Psoas muscle (tissue), 8 donors: ENCODE measurements around the gene TRPC4AP. TPM values are rescaled to one million over a fixed set of nuclear protein-coding genes. Genes with fewer than 3 reads are reported as not detected.

Source experiments
- ATAC-seq, 4 donors: fragments of 200-7000 bp; cut with Tn5 transposase; one replicate each; pipeline ENCODE4 v1.9.1; 2020; ENCODE audit warnings: moderate library complexity in 3 of 4, mild to moderate bottlenecking in 2 of 4
- DNase-seq, 2 donors: peaks; one replicate each; pipeline ENCODE4 v3.0.0-alpha.2; 2020
- H3K27ac ChIP-seq: fragments of 200-600 bp; one replicate; pipeline ENCODE4 v1.8.0; 2022
- H3K27me3 ChIP-seq, 3 donors: fragments of 200-600 bp in 1 of 3; one replicate each; pipeline versions ENCODE4 v1.6.1 to v1.8.0; 2013 to 2022; ENCODE audit warnings: low read length in 2 of 3, mild to moderate bottlenecking in 2 of 3, moderate library complexity in 1 of 3; ENCODE audit not compliant: insufficient read depth in 3 of 3
- H3K36me3 ChIP-seq, 2 donors: fragments of 200-600 bp in 1 of 2; one replicate each; pipeline versions ENCODE4 v1.6.1 to v1.8.0; 2013 to 2022; ENCODE audit warnings: low read depth in 1 of 2, mild to moderate bottlenecking in 1 of 2, moderate library complexity in 1 of 2; ENCODE audit not compliant: insufficient read depth in 1 of 2
- H3K4me1 ChIP-seq: fragments of 200-600 bp; one replicate; pipeline ENCODE4 v1.8.0; 2022
- H3K4me3 ChIP-seq: fragments of 200-600 bp; one replicate; pipeline ENCODE4 v1.8.0; 2022; ENCODE audit warnings: mild to moderate bottlenecking
- H3K9me3 ChIP-seq: fragments of 200-600 bp; one replicate; pipeline ENCODE4 v1.8.0; 2022
- CTCF ChIP-seq: fragments of 200-600 bp; IDR thresholded peaks from one replicate; pipeline ENCODE4 v1.8.0; 2022; ENCODE audit warnings: antibody characterized with exemption
- WGBS, 3 donors: extraction: QIAGEN DNeasy Blood & Tissue Kit; methylation state at CpG; one replicate each; pipeline versions ENCODE4 v1.1.6 to v1.1.7; 2013; 5-methylcytosine and 5-hydroxymethylcytosine counted together
- intact Hi-C, 2 donors: fragments of 100-400 bp; cut with DNase I; formaldehyde crosslinking; loops; one replicate each; pipeline versions ENCODE4 v1.11.0 to v1.14.2; 2022
- polyA plus RNA-seq, 3 donors: library from polyadenylated mRNA; stranded (reverse); fragments of 200-250 nt; gene quantifications; one replicate each; pipeline ENCODE4 v1.2.3, GENCODE V29; 2013
- total RNA-seq, 4 donors: library from RNA; stranded (reverse); fragmentation: NEBNext Ultra II Directional in 2 of 4; extraction: Animal tissue kit (Norgen Biotek cat#: 25700) in 2 of 4; gene quantifications; one replicate each; pipeline versions ENCODE4 v1.2.1 to v1.2.4, GENCODE V29; 2021 to 2023
- donor health status: healthy with polysubstance abuse.
- donor health status: DM: no; HTN: no; CAD: no; lungs with moderate emphysema.
- donor health status: Bipolar disorder and iron deficiency.
- donor health status: healthy.
- donor health status: DM: yes; HTN: yes; CAD: no.
- donor health status: DM: no; HTN: no; CAD: no.
- donor health status: DM: no; HTN: no; CAD: no.
- donor health status: DM: yes; HTN: yes; CAD: no.

TRPC4AP gene
- total and polyA plus RNA-seq, 7 donors, result 36.0 to 62.3 (median 51.7) TPM

GRCh38 chr20:34970193-34970840 is 122.3 kb downstream of the TRPC4AP start:
- peak; percentile 28 to 56 (median 49) for ATAC-seq
- DNase-seq, result no peak

DNA sequence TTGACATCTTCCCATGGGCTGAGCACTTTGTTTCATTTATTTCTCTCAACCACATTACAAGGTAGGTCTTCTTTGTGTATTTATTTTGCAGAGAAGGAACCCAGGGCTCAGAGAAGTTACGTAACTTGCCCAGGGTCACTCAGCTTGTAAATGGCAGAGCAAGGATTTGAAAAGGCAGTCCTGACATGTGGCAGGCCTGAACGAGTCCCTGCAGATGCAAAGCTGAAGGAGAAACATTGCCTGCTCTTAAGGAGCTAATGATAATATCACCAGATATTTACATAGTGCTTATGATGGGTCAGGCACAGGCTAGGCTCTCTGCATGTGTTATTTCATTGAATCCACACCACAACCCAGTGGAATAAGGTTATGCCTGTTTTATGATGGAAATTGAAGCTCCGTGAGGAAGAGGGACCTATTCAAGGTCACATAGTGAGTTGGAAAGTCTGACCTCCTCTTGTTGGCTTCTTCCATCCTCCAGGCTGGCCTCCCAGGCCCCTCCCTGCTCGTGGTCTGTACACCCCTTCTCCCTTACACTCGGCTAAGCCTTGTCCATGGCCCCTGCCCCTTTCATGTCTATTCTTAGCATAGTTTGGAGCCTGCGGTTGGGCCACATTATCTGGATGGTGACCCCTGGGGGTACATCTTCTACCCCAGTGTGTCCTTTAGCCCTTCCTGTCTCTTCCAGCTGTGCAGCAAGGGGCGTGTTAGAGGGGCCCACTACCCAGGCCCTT is 124.4 kb downstream of the TRPC4AP start:
- no peak for TF ChIP-seq CTCF
- Histone ChIP-seq H3K36me3 (no peaks in the 10 kb centered on the region), H3K9me3 (no peaks in the 10 kb centered on the region), H3K4me1 (peaks cover 10% of the 10 kb centered on the region), H3K27ac (no peak overlapping the region), H3K27me3 (no peaks in the 10 kb centered on the region), H3K4me3 (no peak overlapping the region)
- ATAC-seq, result no peak
- intact Hi-C loops, result no loop called here
- DNase-seq, result no peak
- 59 to 65% (median 64%) methylated on average over 7 of the region's 7 CpGs for WGBS, 3 donors

More at GRCh38 chr20:34970193-34970840, 122.3 kb downstream of the TRPC4AP start:
- no peaks in the 10 kb centered on the region for H3K36me3 ChIP-seq
- no peak overlapping the region for H3K27ac ChIP-seq
- 70 to 72% (median 71%) methylated on average over 7 of the region's 7 CpGs for WGBS, 3 donors
- no peaks in the 10 kb centered on the region for H3K9me3 ChIP-seq
- H3K4me3 ChIP-seq, result no peak overlapping the region
- intact Hi-C loops, result no loop called here
- peaks cover 10% of the 10 kb centered on the region for H3K4me1 ChIP-seq
- H3K27me3 ChIP-seq, result no peaks in the 10 kb centered on the region
- TF ChIP-seq CTCF, result no peak

- no peaks in the 10 kb centered on the region for H3K9me3 ChIP-seq
- intact Hi-C loops, result no loop called here
- WGBS, 3 donors, result 88 to 94% (median 89%) methylated on average over 5 of the region's 5 CpGs
- H3K27me3 ChIP-seq, result no peaks in the 10 kb centered on the region
- H3K4me1 ChIP-seq, result peaks cover 10% of the 10 kb centered on the region
- H3K27ac ChIP-seq, result no peak overlapping the region
- H3K36me3 ChIP-seq, result no peaks in the 10 kb centered on the region
- no peak for TF ChIP-seq CTCF
- ATAC-seq, result no peak
- DNase-seq, result no peak
- H3K4me3 ChIP-seq, result no peak overlapping the region
Observed at GRCh38 chr20:34967421-34967820, 125.2 kb downstream of the TRPC4AP start.

DNA sequence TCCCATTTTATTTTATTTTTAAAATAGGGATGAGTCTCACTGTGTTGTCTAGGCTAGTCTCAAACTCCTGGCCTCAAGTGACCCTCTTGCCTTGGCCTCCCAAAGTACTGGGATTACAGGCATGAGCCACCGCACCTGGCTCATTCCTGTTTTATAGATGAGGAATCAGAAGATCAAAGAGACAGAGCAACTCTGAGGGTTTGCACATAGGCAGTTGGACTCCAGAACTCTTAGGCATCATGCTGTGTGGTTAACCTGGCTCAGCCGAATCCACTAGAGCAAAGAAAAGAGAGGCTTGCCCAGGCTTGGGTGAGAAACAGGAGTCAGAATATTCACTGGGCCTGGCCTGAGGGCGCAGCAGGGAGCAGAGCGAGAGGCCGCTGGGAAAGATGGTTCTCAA is 127.6 kb downstream of the TRPC4AP start:
- Histone ChIP-seq H3K9me3 (no peaks in the 10 kb centered on the region), H3K4me3 (no peak overlapping the region), H3K27ac (no peak overlapping the region), H3K4me1 (peaks cover 10% of the 10 kb centered on the region), H3K36me3 (no peaks in the 10 kb centered on the region), H3K27me3 (no peaks in the 10 kb centered on the region)
- intact Hi-C loops, result no loop called here
- no peak for ATAC-seq
- no peak for TF ChIP-seq CTCF
- 89 to 95% (median 93%) methylated on average over 5 of the region's 5 CpGs for WGBS, 3 donors
- no peak for DNase-seq
